K562 (cell line): Measurements from ENCODE around the gene LRMDA. TPM values are rescaled to one million over a fixed set of nuclear protein-coding genes. Genes with fewer than 3 reads are reported as not detected.

Experiments
- ATAC-seq: fragments of 200-7000 bp; cut with Tn5 transposase; 3 replicates; pipeline ENCODE4 v1.9.1; 2020; ENCODE audit warnings: moderate library complexity
- BruUV-seq: library from RNA; stranded (reverse); fragments of 400-500 nt; replicated peaks from 2 replicates; lab custom pipeline; 2021; lab: Mats Ljungman, UMichigan
- CTCF ChIA-PET: fragments of 300-600 bp; formaldehyde crosslinking; extraction: SDS; loops from one replicate; lab custom pipeline; 2021; ENCODE audit warnings: low intra/inter-chr PET ratio; lab: Yijun Ruan, JAX
- POLR2A ChIA-PET: fragments of 300-600, 350-650 bp; sonication (Branson Sonifier 250); formaldehyde crosslinking; extraction: SDS; loops from one replicate; lab custom pipeline; 2021; ENCODE audit warnings: antibody characterized with exemption, inconsistent platforms; lab: Yijun Ruan, JAX
- DNase-seq, 4 experiments: peaks; one replicate each; pipeline versions ENCODE4 v3.0.0 to v3.0.0-alpha.2; 2011 to 2018; ENCODE audit warnings: low spot score in 3 of 4, mixed read lengths in 3 of 4; ENCODE audit errors: extremely low read depth in 1 of 4
- FAIRE-seq: peaks from 2 replicates; lab custom pipeline; 2011; peaks lifted over from hg19 to GRCh38; lab: Jason Lieb, UNC
- H2AFZ ChIP-seq: 2 replicates; pipeline ENCODE4 v1.6.0; 2011; ENCODE audit warnings: low read depth, low read length, control low read depth, inconsistent platforms
- H3K27ac ChIP-seq: fragments of 200-600 bp; 3 replicates; pipeline ENCODE4 v1.8.0; 2011; ENCODE audit warnings: low read depth, mild to moderate bottlenecking, control low read depth, inconsistent platforms, low read length, moderate library complexity, mixed read lengths; ENCODE audit errors: extremely low read depth
- H3K27me3 ChIP-seq, 2 experiments: fragments of 300-600 bp in 1 of 2; 2 replicates in 1 of 2; 3 replicates in 1 of 2; pipeline versions ENCODE4 v1.6.0 to v1.8.0; 2011; ENCODE audit warnings: inconsistent platforms in 2 of 2, low read length in 2 of 2, mild to moderate bottlenecking in 1 of 2, mixed read lengths in 1 of 2, moderate library complexity in 1 of 2; ENCODE audit not compliant: control insufficient read depth in 2 of 2, insufficient read depth in 2 of 2
- H3K36me3 ChIP-seq: fragments of 300-600 bp; 3 replicates; pipeline ENCODE4 v1.8.0; 2011; ENCODE audit warnings: mild to moderate bottlenecking, low read length, inconsistent platforms; ENCODE audit not compliant: control insufficient read depth, insufficient read depth
- H3K4me1 ChIP-seq, 2 experiments: fragments of 200-600 bp in 1 of 2; replicated peaks in 1 of 2; 2 replicates in 1 of 2; 3 replicates in 1 of 2; pipeline versions ENCODE4 v1.5.1 to v1.8.0; 2011; ENCODE audit warnings: inconsistent platforms in 2 of 2, low read length in 2 of 2, mild to moderate bottlenecking in 1 of 2, mixed read lengths in 1 of 2, moderate library complexity in 1 of 2; ENCODE audit not compliant: control insufficient read depth in 2 of 2, insufficient read depth in 2 of 2
- H3K4me2 ChIP-seq: 2 replicates; pipeline ENCODE4 v1.6.1; 2011; ENCODE audit warnings: low read length, control low read depth, inconsistent platforms, mixed read lengths; ENCODE audit not compliant: insufficient read depth
- H3K4me3 ChIP-seq: fragments of 200-600 bp; sonication (generic), shearing (Covaris generic); 2 replicates; pipeline ENCODE4 v1.5.1; 2016; ENCODE audit warnings: control low read depth, inconsistent platforms
- H3K79me2 ChIP-seq: fragments of 200-600 bp; 3 replicates; pipeline ENCODE4 v1.8.0; 2011; ENCODE audit warnings: low read length, inconsistent platforms; ENCODE audit not compliant: control insufficient read depth, insufficient read depth
- H3K9ac ChIP-seq, 2 experiments: 2 replicates each; pipeline versions ENCODE4 v1.6.0 to v1.6.1; 2011; ENCODE audit warnings: low read depth in 2 of 2, low read length in 2 of 2, control low read depth in 1 of 2, inconsistent platforms in 1 of 2, mild to moderate bottlenecking in 1 of 2, mixed read lengths in 1 of 2; ENCODE audit not compliant: insufficient read depth in 1 of 2
- H3K9me1 ChIP-seq: one replicate; pipeline ENCODE4 v1.6.0; 2011; ENCODE audit warnings: inconsistent platforms, mild to moderate bottlenecking, low read length, moderate library complexity; ENCODE audit not compliant: control insufficient read depth, insufficient read depth
- H3K9me3 ChIP-seq: replicated peaks from 2 replicates; pipeline ENCODE4 v1.5.1; 2011; ENCODE audit warnings: low read depth, low read length, inconsistent platforms; ENCODE audit not compliant: control insufficient read depth, insufficient read depth
- H4K20me1 ChIP-seq: replicated peaks from 2 replicates; pipeline ENCODE4 v1.6.1; 2011; ENCODE audit warnings: low read length, inconsistent platforms, mixed read lengths; ENCODE audit not compliant: control insufficient read depth, insufficient read depth
- ADNP ChIP-seq: fragments of 200-800 bp; sonication (Bioruptor generic); IDR thresholded peaks from 2 replicates; pipeline ENCODE4 v1.6.1; 2016; ENCODE audit warnings: missing genetic modification characterization, missing compliant biosample characterization
- EHMT2 ChIP-seq: fragments of 450-650 bp; IDR thresholded peaks from 2 replicates; pipeline ENCODE4 v1.6.1; 2018; ENCODE audit warnings: antibody characterized with exemption
- LEF1 ChIP-seq: fragments of 450-650 bp; IDR thresholded peaks from 2 replicates; pipeline ENCODE4 v1.6.1; 2016; ENCODE audit warnings: mild to moderate bottlenecking
- NFYB ChIP-seq: IDR thresholded peaks from 2 replicates; pipeline ENCODE4 v1.6.1; 2011; ENCODE audit warnings: mild to moderate bottlenecking, moderate library complexity; ENCODE audit not compliant: insufficient read length; ENCODE audit errors: extremely low read depth
- PTRF ChIP-seq: fragments of 450-650 bp; IDR thresholded peaks from 2 replicates; pipeline ENCODE4 v1.6.1; 2016; ENCODE audit warnings: mild to moderate bottlenecking, missing genetic modification characterization, missing compliant biosample characterization
- SNRNP70 ChIP-seq: fragments of 200-400 bp; formaldehyde crosslinking; optimal IDR thresholded peaks from 2 replicates; pipeline ENCODE3; 2017; ENCODE audit warnings: low read depth, low read length
- ZBTB12 ChIP-seq: fragments of 250-450 bp; sonication (Bioruptor Pico); IDR thresholded peaks from 2 replicates; pipeline ENCODE4 v1.4.0; 2020
- ZFX ChIP-seq: sonication (generic); formaldehyde crosslinking; IDR thresholded peaks from 2 replicates; pipeline ENCODE4 v1.8.0; 2022; ENCODE audit warnings: mild to moderate bottlenecking, missing genetic modification reagents, moderate library complexity
- WGBS: fragments of 100-300 bp; shearing (Covaris generic); methylation state at CpG from one replicate; pipeline ENCODE4 v1.1.6; 2016; ENCODE audit warnings: low coverage, mixed read lengths; ENCODE audit not compliant: insufficient coverage; ENCODE audit errors: missing lambda C conversion rate; 5-methylcytosine and 5-hydroxymethylcytosine counted together
- in situ Hi-C: fragments of 300-500 bp; cut with MboI; formaldehyde crosslinking; loops from 4 replicates; pipeline ENCODE4 v1.15.0; 2018; ENCODE audit warnings: inconsistent platforms, mixed read lengths
- intact Hi-C: fragments of 100-400 bp; cut with micrococcal nuclease; formaldehyde crosslinking; loops from 2 replicates; pipeline ENCODE4 v1.14.2; 2022
- polyA plus RNA-seq, 8 experiments: library from polyadenylated mRNA; depleted of rRNA in 4 of 8; stranded (reverse) in 5 of 8; unstranded in 3 of 8; fragments of >200 nt; fragmentation: Nextera tagmentation in 2 of 8; fragmentation: Illumina TruSeq in 1 of 8; extraction: Ambion mirVana in 2 of 8; extraction: Trizol in 1 of 8; gene quantifications; 2 replicates each; pipeline versions ENCODE4 v1.2.1 to v1.2.3, GENCODE V29; 2011 to 2014; ENCODE audit warnings: inconsistent platforms in 1 of 8, missing spikeins in 1 of 8
- total RNA-seq, 7 experiments: library from RNA; depleted of rRNA in 6 of 7; stranded (reverse); fragments of >200 nt in 6 of 7; fragmentation: Illumina TruSeq in 2 of 7; extraction: Trizol in 2 of 7; gene quantifications; 2 replicates each; pipeline versions ENCODE4 v1.2.1 to v1.2.3, GENCODE V29; 2011 to 2021; ENCODE audit warnings: low replicate concordance in 1 of 7

Gene LRMDA
- total and polyA plus RNA-seq, 9 of the 15 experiments (the other 6 are each of a cell fraction or from before 2014, with no cell fraction given): 0.25 TPM; not detected in 8

GRCh38 chr10:75703191-75703854, 271.9 kb downstream of the LRMDA start:
- in situ Hi-C loops (no loop called here), intact Hi-C loops (no loop called here)
- Histone ChIP-seq H3K9me1 (no peaks in the 10 kb centered on the region), H2AFZ (no peak overlapping the region), H3K9ac (no peak overlapping the region), H4K20me1 (no peaks in the 10 kb centered on the region), H3K4me1 (no peaks in the 10 kb centered on the region), H3K4me2 (no peak overlapping the region), H3K27ac (no peak overlapping the region), H3K36me3 (no peaks in the 10 kb centered on the region), H3K9me3 (no peaks in the 10 kb centered on the region), H3K79me2 (no peaks in the 10 kb centered on the region), H3K27me3 (peaks cover 2 to 10% of the 10 kb centered on the region in 2 experiments; a peak in 4 of 5 replicates), H3K4me3 (no peak overlapping the region)
- no peak for ATAC-seq
- FAIRE-seq: peak; percentile 6
- ChIA-PET POLR2A (interaction anchor here (1.1 kb wide), 1 partner anchor 8 kb away, joined by 6 read pairs; no protein-coding TSS in a partner anchor), CTCF (no interaction called here)
- WGBS: 0% methylated on average over 9 of the region's 9 CpGs
- TF ChIP-seq NFYB: no peak
- no peak for TF ChIP-seq PTRF
- no peak for TF ChIP-seq EHMT2
- no peak for TF ChIP-seq ADNP (tag)
- no TSS peak for BruUV-seq
- no peak for DNase-seq

GRCh38 chr10:75705426-75705825, 274.0 kb downstream of the LRMDA start:
- Histone ChIP-seq H3K9me3 (no peaks in the 10 kb centered on the region), H3K4me1 (no peaks in the 10 kb centered on the region), H3K9ac (no peak overlapping the region), H3K27ac (no peak overlapping the region), H3K4me2 (no peak overlapping the region), H2AFZ (no peak overlapping the region), H3K79me2 (no peaks in the 10 kb centered on the region), H3K27me3 (peaks cover 2 to 10% of the 10 kb centered on the region in 2 experiments; a peak in 4 of 5 replicates), H3K4me3 (no peak overlapping the region), H4K20me1 (no peaks in the 10 kb centered on the region), H3K36me3 (no peaks in the 10 kb centered on the region), H3K9me1 (no peaks in the 10 kb centered on the region)
- WGBS: 3% methylated on average over 5 of the region's 5 CpGs
- ATAC-seq (no peak), FAIRE-seq (no peak), DNase-seq (no peak)
- no TSS peak for BruUV-seq
- CTCF ChIA-PET: no interaction called here
- in situ Hi-C loops: no loop called here
- POLR2A ChIA-PET: interaction anchor here (0.6 to 1.7 kb wide), 3 partner anchors 12 to 58 kb away, joined by 3 to 5 read pairs (median 3); no protein-coding TSS in a partner anchor
- TF ChIP-seq SNRNP70: no peak
- no peak for TF ChIP-seq LEF1
- no peak for TF ChIP-seq ZBTB12 (CRISPR knock-in tag)
- no peak for TF ChIP-seq ZFX (CRISPR knock-in tag)
- intact Hi-C loops: no loop called here
